HepG2 (cell line): ENCODE data around the gene STC2. TPM values are rescaled to one million over a fixed set of nuclear protein-coding genes. Genes with fewer than 3 reads are reported as not detected.

Experiments
- ETV5 ChIP-seq: IDR thresholded peaks from 2 replicates; pipeline ENCODE4 v1.6.1; 2018; ENCODE audit warnings: missing biosample characterization, missing genetic modification reagents, inconsistent platforms, borderline replicate concordance
- HDAC2 ChIP-seq: sonication (generic); formaldehyde crosslinking; IDR thresholded peaks from 2 replicates; pipeline ENCODE4 v1.4.0; 2020; ENCODE audit warnings: missing genetic modification reagents
- KLF12 ChIP-seq: sonication (generic); formaldehyde crosslinking; IDR thresholded peaks from 2 replicates; pipeline ENCODE4 v1.4.0; 2020; ENCODE audit warnings: missing genetic modification reagents, borderline replicate concordance
- MIER3 ChIP-seq: IDR thresholded peaks from 2 replicates; pipeline ENCODE4 v1.6.1; 2016; ENCODE audit warnings: missing compliant biosample characterization, borderline replicate concordance
- SP1 ChIP-seq, 2 experiments: fragments of 450-650 bp in 1 of 2; sonication (generic) in 1 of 2; formaldehyde crosslinking in 1 of 2; IDR thresholded peaks; 2 replicates each; pipeline versions ENCODE4 v1.4.0 to v1.6.1; 2016 to 2020; ENCODE audit warnings: missing genetic modification reagents in 1 of 2
- THAP8 ChIP-seq: sonication (generic); formaldehyde crosslinking; IDR thresholded peaks from 2 replicates; pipeline ENCODE4 v1.5.1; 2020; ENCODE audit warnings: missing genetic modification reagents, mild to moderate bottlenecking, borderline replicate concordance
- THRA ChIP-seq: sonication (generic); formaldehyde crosslinking; IDR thresholded peaks from 2 replicates; pipeline ENCODE4 v1.4.0; 2020; ENCODE audit warnings: missing genetic modification reagents, borderline replicate concordance
- ZBTB14 ChIP-seq: sonication (generic); formaldehyde crosslinking; IDR thresholded peaks from 2 replicates; pipeline ENCODE4 v1.4.0; 2020; ENCODE audit warnings: missing genetic modification reagents
- ZBTB37 ChIP-seq: sonication (generic); formaldehyde crosslinking; IDR thresholded peaks from 2 replicates; pipeline ENCODE4 v1.4.0; 2020; ENCODE audit warnings: mild to moderate bottlenecking, missing genetic modification reagents
- ZFP36L2 ChIP-seq: sonication (generic); formaldehyde crosslinking; IDR thresholded peaks from 2 replicates; pipeline ENCODE4 v1.4.0; 2020; ENCODE audit warnings: missing genetic modification reagents
- ZFP37 ChIP-seq: sonication (generic); formaldehyde crosslinking; IDR thresholded peaks from 2 replicates; pipeline ENCODE4 v1.4.0; 2020; ENCODE audit warnings: missing genetic modification reagents, borderline replicate concordance
- ZNF34 ChIP-seq: sonication (generic); formaldehyde crosslinking; IDR thresholded peaks from 2 replicates; pipeline ENCODE4 v1.4.0; 2020; ENCODE audit warnings: mild to moderate bottlenecking, missing genetic modification reagents, borderline replicate concordance
- ZNF44 ChIP-seq: sonication (generic); formaldehyde crosslinking; IDR thresholded peaks from 2 replicates; pipeline ENCODE4 v1.5.1; 2020; ENCODE audit warnings: mild to moderate bottlenecking, missing genetic modification reagents
- ZNF570 ChIP-seq: sonication (generic); formaldehyde crosslinking; IDR thresholded peaks from 2 replicates; pipeline ENCODE4 v1.4.0; 2020; ENCODE audit warnings: mild to moderate bottlenecking, missing genetic modification reagents, borderline replicate concordance
- polyA plus RNA-seq, 8 experiments: library from polyadenylated mRNA; depleted of rRNA in 3 of 8; stranded (reverse) in 7 of 8; unstranded in 1 of 8; fragments of >200 nt; fragmentation: Illumina TruSeq in 4 of 8; extraction: Trizol in 4 of 8; gene quantifications; 2 replicates each; pipeline versions ENCODE4 v1.2.1 to v1.2.3, GENCODE V29; 2011 to 2016; ENCODE audit warnings: low read depth in 4 of 8, missing spikeins in 1 of 8, mixed read lengths in 1 of 8; ENCODE audit not compliant: insufficient read depth in 1 of 8
- total RNA-seq, 5 experiments: library from RNA; depleted of rRNA; stranded (reverse); fragments of >200 nt; fragmentation: Illumina TruSeq; extraction: Trizol; gene quantifications; 2 replicates each; pipeline ENCODE4 v1.2.3, GENCODE V29; 2016; ENCODE audit warnings: low read depth in 1 of 5
- TF ChIP-seq, protein P1 (sequence below): sonication (generic); formaldehyde crosslinking; IDR thresholded peaks from 2 replicates; pipeline ENCODE4 v1.4.0; 2020; ENCODE audit warnings: missing genetic modification reagents, borderline replicate concordance
- TF ChIP-seq, protein P2 (sequence below): fragments of 450-650 bp; IDR thresholded peaks from 2 replicates; pipeline ENCODE4 v1.6.1; 2017; ENCODE audit warnings: mild to moderate bottlenecking
- TF ChIP-seq, protein P3 (sequence below): sonication (generic); formaldehyde crosslinking; IDR thresholded peaks from 2 replicates; pipeline ENCODE4 v1.8.0; 2022; ENCODE audit warnings: missing genetic modification reagents, mild to moderate bottlenecking, borderline replicate concordance

STC2 gene
- total and polyA plus RNA-seq, 2 of the 13 experiments (the other 11 are each of a cell fraction or from before 2014, with no cell fraction given), result 27.1 to 69.2 TPM

DNA sequence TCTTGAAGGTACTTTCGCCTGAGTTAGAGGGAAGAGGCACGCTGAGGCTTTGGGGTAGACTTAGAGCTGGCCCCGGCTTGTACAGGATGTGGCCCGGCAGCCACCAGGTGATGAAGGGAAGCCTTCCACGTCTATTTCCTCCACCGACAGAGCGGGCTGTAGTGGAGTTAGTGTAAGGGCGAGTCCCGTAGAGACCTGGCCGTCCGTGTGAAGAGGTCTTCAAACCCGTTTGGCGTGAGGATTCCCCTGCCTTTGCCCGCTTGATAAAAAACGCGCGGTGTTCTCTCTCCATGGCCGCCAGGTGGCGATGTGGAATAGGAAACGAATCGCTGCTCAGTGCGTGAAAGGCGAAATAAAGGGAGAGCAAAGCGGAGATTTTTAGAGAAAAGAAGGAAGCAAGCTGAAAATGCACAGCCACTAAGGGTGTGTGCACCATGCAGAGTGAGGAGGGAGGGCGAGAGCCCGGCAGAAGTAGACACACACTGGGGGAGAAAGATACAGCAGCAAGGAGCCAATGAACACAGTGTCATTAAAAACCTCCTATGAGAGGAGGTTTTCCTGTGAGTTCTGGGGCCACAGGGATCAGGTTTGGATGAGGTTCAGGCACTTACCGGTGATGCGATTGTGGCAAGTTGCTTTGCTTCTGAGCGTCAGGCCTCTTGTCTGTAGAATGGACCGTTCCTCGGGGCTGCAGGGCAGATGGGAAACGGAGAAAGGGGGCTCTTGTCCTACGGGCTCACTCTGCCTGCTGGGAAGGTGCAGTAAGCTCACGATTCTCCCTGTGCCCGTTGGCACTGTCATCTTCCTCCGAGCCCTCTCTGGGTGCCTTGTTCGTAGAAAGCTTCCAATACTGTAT, 34.2 kb downstream of the STC2 start (continued):
- TF ChIP-seq ZBTB37 (CRISPR knock-in tag) (no peak), ZNF44 (CRISPR knock-in tag) (no peak), ZFP36L2 (CRISPR knock-in tag) (no peak), HDAC2 (no peak), ETV5 (0 out of 2 replicates have a peak, but pooled peaks have one; percentile 15), ZNF570 (CRISPR knock-in tag) (no peak), MIER3 (CRISPR knock-in tag) (no peak), ZBTB14 (CRISPR knock-in tag) (no peak), ZNF34 (CRISPR knock-in tag) (no peak), ZFP37 (CRISPR knock-in tag) (no peak), SP1 (IDR thresholded peaks at IDR 0.05) (no peak), SP1 (CRISPR knock-in tag; IDR thresholded peaks at IDR 0.05) (no peak; the same call in 1 of the 2 replicates), THAP8 (CRISPR knock-in tag) (no peak), THRA (CRISPR knock-in tag) (peak; percentile 33; the same call in 1 of the 2 replicates), KLF12 (no peak)
- TF ChIP-seq, protein P1, sequence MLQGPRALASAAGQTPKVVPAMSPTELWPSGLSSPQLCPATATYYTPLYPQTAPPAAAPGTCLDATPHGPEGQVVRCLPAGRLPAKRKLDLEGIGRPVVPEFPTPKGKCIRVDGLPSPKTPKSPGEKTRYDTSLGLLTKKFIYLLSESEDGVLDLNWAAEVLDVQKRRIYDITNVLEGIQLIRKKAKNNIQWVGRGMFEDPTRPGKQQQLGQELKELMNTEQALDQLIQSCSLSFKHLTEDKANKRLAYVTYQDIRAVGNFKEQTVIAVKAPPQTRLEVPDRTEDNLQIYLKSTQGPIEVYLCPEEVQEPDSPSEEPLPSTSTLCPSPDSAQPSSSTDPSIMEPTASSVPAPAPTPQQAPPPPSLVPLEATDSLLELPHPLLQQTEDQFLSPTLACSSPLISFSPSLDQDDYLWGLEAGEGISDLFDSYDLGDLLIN, result no peak
- TF ChIP-seq, protein P2, sequence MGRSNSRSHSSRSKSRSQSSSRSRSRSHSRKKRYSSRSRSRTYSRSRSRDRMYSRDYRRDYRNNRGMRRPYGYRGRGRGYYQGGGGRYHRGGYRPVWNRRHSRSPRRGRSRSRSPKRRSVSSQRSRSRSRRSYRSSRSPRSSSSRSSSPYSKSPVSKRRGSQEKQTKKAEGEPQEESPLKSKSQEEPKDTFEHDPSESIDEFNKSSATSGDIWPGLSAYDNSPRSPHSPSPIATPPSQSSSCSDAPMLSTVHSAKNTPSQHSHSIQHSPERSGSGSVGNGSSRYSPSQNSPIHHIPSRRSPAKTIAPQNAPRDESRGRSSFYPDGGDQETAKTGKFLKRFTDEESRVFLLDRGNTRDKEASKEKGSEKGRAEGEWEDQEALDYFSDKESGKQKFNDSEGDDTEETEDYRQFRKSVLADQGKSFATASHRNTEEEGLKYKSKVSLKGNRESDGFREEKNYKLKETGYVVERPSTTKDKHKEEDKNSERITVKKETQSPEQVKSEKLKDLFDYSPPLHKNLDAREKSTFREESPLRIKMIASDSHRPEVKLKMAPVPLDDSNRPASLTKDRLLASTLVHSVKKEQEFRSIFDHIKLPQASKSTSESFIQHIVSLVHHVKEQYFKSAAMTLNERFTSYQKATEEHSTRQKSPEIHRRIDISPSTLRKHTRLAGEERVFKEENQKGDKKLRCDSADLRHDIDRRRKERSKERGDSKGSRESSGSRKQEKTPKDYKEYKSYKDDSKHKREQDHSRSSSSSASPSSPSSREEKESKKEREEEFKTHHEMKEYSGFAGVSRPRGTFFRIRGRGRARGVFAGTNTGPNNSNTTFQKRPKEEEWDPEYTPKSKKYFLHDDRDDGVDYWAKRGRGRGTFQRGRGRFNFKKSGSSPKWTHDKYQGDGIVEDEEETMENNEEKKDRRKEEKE, result no peak
- TF ChIP-seq, protein P3, sequence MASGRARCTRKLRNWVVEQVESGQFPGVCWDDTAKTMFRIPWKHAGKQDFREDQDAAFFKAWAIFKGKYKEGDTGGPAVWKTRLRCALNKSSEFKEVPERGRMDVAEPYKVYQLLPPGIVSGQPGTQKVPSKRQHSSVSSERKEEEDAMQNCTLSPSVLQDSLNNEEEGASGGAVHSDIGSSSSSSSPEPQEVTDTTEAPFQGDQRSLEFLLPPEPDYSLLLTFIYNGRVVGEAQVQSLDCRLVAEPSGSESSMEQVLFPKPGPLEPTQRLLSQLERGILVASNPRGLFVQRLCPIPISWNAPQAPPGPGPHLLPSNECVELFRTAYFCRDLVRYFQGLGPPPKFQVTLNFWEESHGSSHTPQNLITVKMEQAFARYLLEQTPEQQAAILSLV, result no peak
